ENCODE results near the gene PTPN9. TPM values are rescaled to one million over a fixed set of nuclear protein-coding genes. Genes with fewer than 3 reads are reported as not detected.

PTPN9 gene
- total and polyA plus RNA-seq, 2 donors (not counting 1 experiment from before 2014, with no cell fraction given): 11.8 to 15.5 TPM

DNA sequence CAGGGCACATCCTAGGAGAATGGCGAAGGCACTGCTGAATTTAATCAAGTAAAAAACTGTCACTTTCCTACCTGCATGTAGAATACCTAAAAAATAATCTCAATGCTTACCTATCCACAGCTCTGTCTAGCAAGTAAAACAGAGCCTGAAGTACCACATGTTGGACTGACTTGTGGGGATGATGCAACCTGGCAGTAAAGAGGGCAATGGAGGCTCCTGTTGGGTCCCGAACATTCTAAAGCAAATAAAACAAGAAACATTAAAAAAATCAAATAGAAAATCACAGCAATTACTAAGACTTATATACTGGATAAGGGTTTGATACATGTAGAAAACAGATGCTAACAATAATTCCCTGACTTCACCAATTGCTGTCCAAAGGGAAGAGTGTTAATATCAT, 56.1 kb downstream of the PTPN9 start:
- H3K4me2 ChIP-seq (replicated peaks; ENCODE audit: low read depth, low read length, poor library complexity, severe bottlenecking): no peak overlapping the region
- H3K4me1 Mint-ChIP-seq: no peaks in the 10 kb centered on the region
- no peak for DNase-seq
- no peak for ATAC-seq (ENCODE audit: low read depth)
- H3K4me3 ChIP-seq (ENCODE audit: control extremely low read depth in 1 of 5, extremely low read depth in 1 of 5, insufficient read depth in 1 of 5, low read depth in 2 of 5, low read length in 4 of 5): no peak overlapping the region
- WGBS (ENCODE audit: insufficient coverage): 100% methylated on average over 1 of the region's 2 CpGs
- H3K27me3 ChIP-seq (replicated peaks in 1 of 4; ENCODE audit: control extremely low read depth in 1 of 4, control insufficient read depth in 3 of 4, insufficient read depth in 4 of 4, low read length in 3 of 4): no peaks in the 10 kb centered on the region
- H3K4me3 Mint-ChIP-seq: no peak overlapping the region
- H2AFZ ChIP-seq (ENCODE audit: insufficient read depth, low read depth, low read length, poor library complexity, severe bottlenecking): no peak overlapping the region
- H4K20me1 ChIP-seq (ENCODE audit: control insufficient read depth, insufficient read depth, low read length, poor library complexity, severe bottlenecking): no peaks in the 10 kb centered on the region
- POLR2A ChIA-PET: no interaction called here
- no peak overlapping the region for H3K27ac Mint-ChIP-seq
- H3K9me3 Mint-ChIP-seq (ENCODE audit: insufficient read depth): no peaks in the 10 kb centered on the region
- CTCF ChIA-PET: interaction anchor here (1.0 kb wide), 1 partner anchor 9 kb away, joined by 5 read pairs; no protein-coding TSS in a partner anchor
- no peaks in the 10 kb centered on the region for H3K79me2 ChIP-seq (ENCODE audit: control insufficient read depth, insufficient read depth, low read length)
- H3K36me3 ChIP-seq (replicated peaks in 1 of 2; ENCODE audit: control extremely low read depth in 1 of 2, control insufficient read depth in 1 of 2, extremely low read depth in 1 of 2, insufficient read depth in 2 of 2, low read length in 1 of 2): peaks cover 0 to 51% of the 10 kb centered on the region in 2 experiments
- TF ChIP-seq, protein P1, sequence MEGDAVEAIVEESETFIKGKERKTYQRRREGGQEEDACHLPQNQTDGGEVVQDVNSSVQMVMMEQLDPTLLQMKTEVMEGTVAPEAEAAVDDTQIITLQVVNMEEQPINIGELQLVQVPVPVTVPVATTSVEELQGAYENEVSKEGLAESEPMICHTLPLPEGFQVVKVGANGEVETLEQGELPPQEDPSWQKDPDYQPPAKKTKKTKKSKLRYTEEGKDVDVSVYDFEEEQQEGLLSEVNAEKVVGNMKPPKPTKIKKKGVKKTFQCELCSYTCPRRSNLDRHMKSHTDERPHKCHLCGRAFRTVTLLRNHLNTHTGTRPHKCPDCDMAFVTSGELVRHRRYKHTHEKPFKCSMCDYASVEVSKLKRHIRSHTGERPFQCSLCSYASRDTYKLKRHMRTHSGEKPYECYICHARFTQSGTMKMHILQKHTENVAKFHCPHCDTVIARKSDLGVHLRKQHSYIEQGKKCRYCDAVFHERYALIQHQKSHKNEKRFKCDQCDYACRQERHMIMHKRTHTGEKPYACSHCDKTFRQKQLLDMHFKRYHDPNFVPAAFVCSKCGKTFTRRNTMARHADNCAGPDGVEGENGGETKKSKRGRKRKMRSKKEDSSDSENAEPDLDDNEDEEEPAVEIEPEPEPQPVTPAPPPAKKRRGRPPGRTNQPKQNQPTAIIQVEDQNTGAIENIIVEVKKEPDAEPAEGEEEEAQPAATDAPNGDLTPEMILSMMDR (IDR thresholded peaks at IDR 0.05): no peak
- TF ChIP-seq EZH2 (IDR thresholded peaks at IDR 0.05; ENCODE audit: borderline replicate concordance, insufficient read depth, low read depth, low read length, poor library complexity, severe bottlenecking): no peak
- intact Hi-C loops (cut with micrococcal nuclease): no loop called here
- H3K9ac ChIP-seq (ENCODE audit: low read length): no peak overlapping the region
- no peaks in the 10 kb centered on the region for H3K4me1 ChIP-seq (ENCODE audit: control insufficient read depth in 2 of 2, insufficient read depth in 2 of 2, low read length in 2 of 2)
- no peaks in the 10 kb centered on the region for H3K9me3 ChIP-seq (ENCODE audit: control extremely low read depth in 1 of 3, control insufficient read depth in 2 of 3, insufficient read depth in 1 of 3, low read length in 2 of 3)
- H3K27ac ChIP-seq (ENCODE audit: low read length in 2 of 2): no peak overlapping the region
- no peaks in the 10 kb centered on the region for H3K27me3 Mint-ChIP-seq

DNA sequence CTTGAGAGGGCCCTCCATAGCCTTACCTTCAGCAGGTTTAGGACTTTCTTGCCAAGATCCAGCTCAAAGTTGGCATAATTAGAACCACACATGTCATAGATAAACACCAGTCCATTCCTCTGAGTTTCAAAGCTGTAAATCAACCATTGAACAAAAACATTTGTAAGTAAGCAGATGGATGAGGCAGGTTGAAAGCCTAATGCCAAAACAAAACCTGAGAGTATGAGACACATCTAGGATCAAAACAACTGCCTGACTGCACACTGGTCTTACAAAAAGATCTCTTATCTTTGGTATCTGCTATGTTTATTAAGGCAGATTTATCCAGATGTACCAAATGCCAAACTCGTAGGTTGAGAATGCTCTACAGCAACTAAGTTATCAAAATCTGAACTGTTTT, 61.9 kb downstream of the PTPN9 start:
- Mint-ChIP-seq H3K9me3 (ENCODE audit: insufficient read depth) (no peaks in the 10 kb centered on the region), H3K4me1 (no peaks in the 10 kb centered on the region), H3K27me3 (no peaks in the 10 kb centered on the region), H3K4me3 (no peak overlapping the region), H3K27ac (no peak overlapping the region)
- POLR2A ChIA-PET: no interaction called here
- Histone ChIP-seq H3K4me2 (replicated peaks; ENCODE audit: low read depth, low read length, poor library complexity, severe bottlenecking) (no peak overlapping the region), H3K36me3 (replicated peaks in 1 of 2; ENCODE audit: control extremely low read depth in 1 of 2, control insufficient read depth in 1 of 2, extremely low read depth in 1 of 2, insufficient read depth in 2 of 2, low read length in 1 of 2) (peaks cover 0 to 50% of the 10 kb centered on the region in 2 experiments), H3K9ac (ENCODE audit: low read length) (no peak overlapping the region), H3K79me2 (ENCODE audit: control insufficient read depth, insufficient read depth, low read length) (no peaks in the 10 kb centered on the region), H3K27ac (ENCODE audit: low read length in 2 of 2) (no peak overlapping the region), H3K9me3 (ENCODE audit: control extremely low read depth in 1 of 3, control insufficient read depth in 2 of 3, insufficient read depth in 1 of 3, low read length in 2 of 3) (no peaks in the 10 kb centered on the region), H3K4me3 (ENCODE audit: control extremely low read depth in 1 of 5, extremely low read depth in 1 of 5, insufficient read depth in 1 of 5, low read depth in 2 of 5, low read length in 4 of 5) (no peak overlapping the region), H3K27me3 (replicated peaks in 1 of 4; ENCODE audit: control extremely low read depth in 1 of 4, control insufficient read depth in 3 of 4, insufficient read depth in 4 of 4, low read length in 3 of 4) (no peaks in the 10 kb centered on the region), H2AFZ (ENCODE audit: insufficient read depth, low read depth, low read length, poor library complexity, severe bottlenecking) (no peak overlapping the region), H3K4me1 (ENCODE audit: control insufficient read depth in 2 of 2, insufficient read depth in 2 of 2, low read length in 2 of 2) (no peaks in the 10 kb centered on the region), H4K20me1 (ENCODE audit: control insufficient read depth, insufficient read depth, low read length, poor library complexity, severe bottlenecking) (no peaks in the 10 kb centered on the region)
- DNase-seq: no peak
- intact Hi-C loops (cut with micrococcal nuclease): no loop called here
- TF ChIP-seq, protein P1 (IDR thresholded peaks at IDR 0.05): no peak
- no peak for TF ChIP-seq EZH2 (IDR thresholded peaks at IDR 0.05; ENCODE audit: borderline replicate concordance, insufficient read depth, low read depth, low read length, poor library complexity, severe bottlenecking)
- no CpG with 5 or more reads among the region's 1 CpG for WGBS (ENCODE audit: insufficient coverage)
- ATAC-seq (ENCODE audit: low read depth): no peak
- CTCF ChIA-PET: no interaction called here

All from B cell (primary cell).